ENCODE measurements around the gene GNAI3.

GNAI3 gene

GRCh38 chr1:109535481-109535880 lies 12.9 kb upstream of the GNAI3 start:
- peaks cover 9% of the 10 kb centered on the region for H3K4me1 ChIP-seq (ENCODE audit: insufficient read depth, low read length, severe bottlenecking)
- H3K4me3 ChIP-seq (ENCODE audit: low read depth, low read length, poor library complexity, severe bottlenecking): no peak overlapping the region
- no peaks in the 10 kb centered on the region for H3K79me2 ChIP-seq (ENCODE audit: insufficient read depth, low read length)
- H2AFZ ChIP-seq (ENCODE audit: low read length): no peak overlapping the region
- no peaks in the 10 kb centered on the region for H3F3A ChIP-seq (ENCODE audit: insufficient read depth, low read length)
- no peaks in the 10 kb centered on the region for H4K20me1 ChIP-seq (ENCODE audit: insufficient read depth, low read length)
- TF ChIP-seq EZH2 (IDR thresholded peaks at IDR 0.05; ENCODE audit: borderline replicate concordance, low read length): no peak
- TF ChIP-seq CTCF (IDR thresholded peaks at IDR 0.05; ENCODE audit: low read length): no peak
- no peaks in the 10 kb centered on the region; the same call in none of the 2 replicates for H3K27me3 ChIP-seq (ENCODE audit: insufficient read depth, low read length)
- no peak overlapping the region for H3K9ac ChIP-seq (ENCODE audit: low read length)
- H3K27ac ChIP-seq (ENCODE audit: low read depth, low read length, poor library complexity, severe bottlenecking): no peak overlapping the region
- H3K9me3 ChIP-seq (ENCODE audit: low read length): no peaks in the 10 kb centered on the region
- no peaks in the 10 kb centered on the region for H3K36me3 ChIP-seq (ENCODE audit: insufficient read depth, low read length)
- H3K9me2 ChIP-seq (ENCODE audit: low read depth, low read length): no peaks in the 10 kb centered on the region
- no peak overlapping the region for H3K4me2 ChIP-seq (ENCODE audit: low read length)

GRCh38 chr1:109535971-109536491 lies 12.4 kb upstream of the GNAI3 start:
- no peaks in the 10 kb centered on the region for H3K9me3 ChIP-seq (ENCODE audit: low read length)
- no peak overlapping the region for H2AFZ ChIP-seq (ENCODE audit: low read length)
- no peaks in the 10 kb centered on the region for H3F3A ChIP-seq (ENCODE audit: insufficient read depth, low read length)
- H3K4me3 ChIP-seq (ENCODE audit: low read depth, low read length, poor library complexity, severe bottlenecking): no peak overlapping the region
- H3K4me1 ChIP-seq (ENCODE audit: insufficient read depth, low read length, severe bottlenecking): peaks cover 9% of the 10 kb centered on the region
- no peak overlapping the region for H3K27ac ChIP-seq (ENCODE audit: low read depth, low read length, poor library complexity, severe bottlenecking)
- no peaks in the 10 kb centered on the region; the same call in none of the 2 replicates for H3K27me3 ChIP-seq (ENCODE audit: insufficient read depth, low read length)
- no peak overlapping the region for H3K9ac ChIP-seq (ENCODE audit: low read length)
- TF ChIP-seq EZH2 (IDR thresholded peaks at IDR 0.05; ENCODE audit: borderline replicate concordance, low read length) (no peak), CTCF (IDR thresholded peaks at IDR 0.05; ENCODE audit: low read length) (no peak)
- H3K4me2 ChIP-seq (ENCODE audit: low read length): no peak overlapping the region
- H3K36me3 ChIP-seq (ENCODE audit: insufficient read depth, low read length): no peaks in the 10 kb centered on the region
- H3K79me2 ChIP-seq (ENCODE audit: insufficient read depth, low read length): no peaks in the 10 kb centered on the region
- H4K20me1 ChIP-seq (ENCODE audit: insufficient read depth, low read length): no peaks in the 10 kb centered on the region
- no peaks in the 10 kb centered on the region for H3K9me2 ChIP-seq (ENCODE audit: low read depth, low read length)

GRCh38 chr1:109537450-109538178 lies 10.8 kb upstream of the GNAI3 start:
- Histone ChIP-seq H3K4me3 (ENCODE audit: low read depth, low read length, poor library complexity, severe bottlenecking) (no peak overlapping the region), H3K4me1 (ENCODE audit: insufficient read depth, low read length, severe bottlenecking) (peaks cover 2% of the 10 kb centered on the region), H2AFZ (ENCODE audit: low read length) (no peak overlapping the region), H3K36me3 (ENCODE audit: insufficient read depth, low read length) (no peaks in the 10 kb centered on the region), H3F3A (ENCODE audit: insufficient read depth, low read length) (no peaks in the 10 kb centered on the region), H3K27me3 (ENCODE audit: insufficient read depth, low read length) (no peaks in the 10 kb centered on the region; the same call in none of the 2 replicates), H3K4me2 (ENCODE audit: low read length) (no peak overlapping the region), H3K9me3 (ENCODE audit: low read length) (no peaks in the 10 kb centered on the region), H4K20me1 (ENCODE audit: insufficient read depth, low read length) (no peaks in the 10 kb centered on the region), H3K79me2 (ENCODE audit: insufficient read depth, low read length) (no peaks in the 10 kb centered on the region), H3K9ac (ENCODE audit: low read length) (no peak overlapping the region), H3K27ac (ENCODE audit: low read depth, low read length, poor library complexity, severe bottlenecking) (no peak overlapping the region), H3K9me2 (ENCODE audit: low read depth, low read length) (no peaks in the 10 kb centered on the region)
- TF ChIP-seq CTCF (IDR thresholded peaks at IDR 0.05; ENCODE audit: low read length) (no peak), EZH2 (IDR thresholded peaks at IDR 0.05; ENCODE audit: borderline replicate concordance, low read length) (no peak)
